ENCODE data around the gene BST1. TPM values are rescaled to one million over a fixed set of nuclear protein-coding genes. Genes with fewer than 3 reads are reported as not detected.

Gene BST1
- total and polyA plus RNA-seq, 2 of the 8 experiments (the other 6 are each of a cell fraction or from before 2014, with no cell fraction given): 0.52 to 0.54 TPM

GRCh38 chr4:15766821-15767220, 64.0 kb downstream of the BST1 start:
- Histone ChIP-seq H3K4ac (replicated peaks; ENCODE audit: insufficient read length, low read depth, low read length) (no peak overlapping the region), H3K9me3 (ENCODE audit: insufficient read depth in 2 of 2, low read depth in 1 of 2, low read length in 1 of 2) (no peaks in the 10 kb centered on the region), H3K18ac (ENCODE audit: extremely low read depth, low read length) (no peak overlapping the region), H3K9ac (replicated peaks in 1 of 4; ENCODE audit: extremely low read depth in 1 of 4, low read depth in 3 of 4, low read length in 3 of 4) (no peak overlapping the region), H3K79me1 (ENCODE audit: low read depth, low read length) (no peaks in the 10 kb centered on the region), H3K23ac (ENCODE audit: insufficient read length) (no peak overlapping the region), H4K5ac (ENCODE audit: insufficient read length, low read depth, low read length) (no peak overlapping the region), H2BK5ac (ENCODE audit: low read depth, low read length) (no peak overlapping the region), H4K8ac (ENCODE audit: extremely low read depth, insufficient read depth, low read length) (no peak overlapping the region), H2BK120ac (replicated peaks; ENCODE audit: low read depth, low read length) (no peak overlapping the region), H3K4me3 (ENCODE audit: extremely low read depth in 1 of 4, insufficient read depth in 2 of 4, low read depth in 3 of 4, low read length in 4 of 4) (no peak overlapping the region), H3K23me2 (ENCODE audit: low read depth, low read length) (no peaks in the 10 kb centered on the region), H2BK15ac (ENCODE audit: low read length) (no peak overlapping the region), H3K4me2 (ENCODE audit: insufficient read depth in 1 of 2, low read depth in 2 of 2, low read length in 2 of 2) (no peak overlapping the region), H3K56ac (replicated peaks; ENCODE audit: insufficient read length, low read depth, low read length) (no peak overlapping the region), H3K4me1 (replicated peaks in 1 of 4; ENCODE audit: control insufficient read depth in 3 of 4, insufficient read depth in 4 of 4, low read length in 3 of 4) (no peaks in the 10 kb centered on the region), H2BK20ac (ENCODE audit: low read length) (no peak overlapping the region; the same call in 1 of the 2 replicates), H2BK12ac (ENCODE audit: low read depth, low read length) (no peak overlapping the region; the same call in 1 of the 2 replicates), H3K79me2 (ENCODE audit: control insufficient read depth in 1 of 2, insufficient read depth in 2 of 2, low read length in 2 of 2) (no peaks in the 10 kb centered on the region), H3K36me3 (ENCODE audit: control insufficient read depth in 2 of 4, insufficient read depth in 4 of 4, low read length in 3 of 4) (no peaks in the 10 kb centered on the region), H3K27ac (ENCODE audit: low read depth, low read length) (no peak overlapping the region), H2AK5ac (ENCODE audit: low read depth, low read length) (no peak overlapping the region), H3K27me3 (replicated peaks in 1 of 4; ENCODE audit: control insufficient read depth in 3 of 4, extremely low read depth in 1 of 4, insufficient read depth in 3 of 4, low read length in 3 of 4) (no peaks in the 10 kb centered on the region; a peak in 1 of 7 replicates), H3K14ac (ENCODE audit: insufficient read length) (no peak overlapping the region), H2AFZ (ENCODE audit: low read length) (no peak overlapping the region; the same call in 1 of the 2 replicates), H4K20me1 (replicated peaks in 1 of 2; ENCODE audit: control insufficient read depth in 1 of 2, insufficient read depth in 2 of 2, low read length in 2 of 2) (no peaks in the 10 kb centered on the region), H4K91ac (replicated peaks; ENCODE audit: insufficient read length, low read length) (no peak overlapping the region)
- TF ChIP-seq POLR2AphosphoS5 (IDR thresholded peaks at IDR 0.05; ENCODE audit: low read depth, low read length): no peak
- TF ChIP-seq CREB1 (IDR thresholded peaks at IDR 0.05): no peak
- no peak for TF ChIP-seq EZH2 (IDR thresholded peaks at IDR 0.05; ENCODE audit: low read depth, low read length, severe bottlenecking)
- TF ChIP-seq SUZ12 (IDR thresholded peaks at IDR 0.05; ENCODE audit: low read length): no peak
- TF ChIP-seq SIX5 (IDR thresholded peaks at IDR 0.05; ENCODE audit: low read depth, low read length): no peak
- TF ChIP-seq E2F6 (IDR thresholded peaks at IDR 0.05): no peak
- no peak for TF ChIP-seq YY1 (IDR thresholded peaks at IDR 0.05; ENCODE audit: low read depth, low read length)
- TF ChIP-seq SP2 (IDR thresholded peaks at IDR 0.05; ENCODE audit: low read length): no peak
- no peak for TF ChIP-seq SRF (IDR thresholded peaks at IDR 0.05; ENCODE audit: low read depth, low read length)
- WGBS, 2 experiments (ENCODE audit: extremely low coverage in 1 of 2, insufficient coverage in 1 of 2, insufficient read length in 1 of 2, insufficient replicate concordance in 2 of 2, low coverage in 1 of 2, low lambda C conversion rate in 2 of 2, missing lambda C conversion rate in 1 of 2): 85% methylated on average over 8 of the region's 8 CpGs; no CpG with 5 or more reads in 1 of the 2 experiments
- CTCF ChIA-PET (ENCODE audit: partially characterized antibody): interaction anchor here (1.0 to 2.1 kb wide), 2 partner anchors 13 to 39 kb away, joined by 5 read pairs; no protein-coding TSS in a partner anchor
- DNase-seq (ENCODE audit: low read depth in 1 of 2, low spot score in 2 of 2): no peak
- POLR2A ChIA-PET (ENCODE audit: partially characterized antibody): no interaction called here
- FAIRE-seq: no peak
